GM18951 (cell line): ENCODE data around the gene MVB12B.

Experiments used
- POLR2A ChIP-seq: IDR thresholded peaks from 4 replicates; pipeline ENCODE4 v1.6.1; 2011; ENCODE audit warnings: mild to moderate bottlenecking; ENCODE audit not compliant: insufficient read length, insufficient read depth; ENCODE audit errors: extremely low read depth
- in situ Hi-C: fragments of 300-500 bp; cut with MboI; formaldehyde crosslinking; loops from one replicate; pipeline ENCODE4 v1.12.0; 2022; ENCODE audit warnings: low sequenced_read_pairs, mixed read lengths, inconsistent platforms; ENCODE audit not compliant: unreplicated experiment

The MVB12B gene

GRCh38 chr9:126506361-126507317, 180.0 kb downstream of the MVB12B start:
- in situ Hi-C loops, result no loop called here
- TF ChIP-seq POLR2A, result no peak

GRCh38 chr9:126507318-126508109, 180.9 kb downstream of the MVB12B start:
- in situ Hi-C loops, result no loop called here
- no peak for TF ChIP-seq POLR2A

GRCh38 chr9:126508171-126508591, 181.6 kb downstream of the MVB12B start:
- no peak for TF ChIP-seq POLR2A
- in situ Hi-C loops, result no loop called here

GRCh38 chr9:126508928-126509327, 182.3 kb downstream of the MVB12B start:
- no peak for TF ChIP-seq POLR2A
- in situ Hi-C loops, result no loop called here

- TF ChIP-seq POLR2A, result no peak
Observed at GRCh38 chr9:126509718-126510117, 183.1 kb downstream of the MVB12B start.

GRCh38 chr9:126510564-126510963, 183.9 kb downstream of the MVB12B start:
- in situ Hi-C loops, result no loop called here
- no peak for TF ChIP-seq POLR2A

More at GRCh38 chr9:126509718-126510117, 183.1 kb downstream of the MVB12B start:
- in situ Hi-C loops, result no loop called here

GRCh38 chr9:126511411-126511810, 184.8 kb downstream of the MVB12B start:
- TF ChIP-seq POLR2A, result no peak
- in situ Hi-C loops, result no loop called here

- in situ Hi-C loops, result no loop called here
- TF ChIP-seq POLR2A, result no peak
Observed at GRCh38 chr9:126513159-126514036, 186.8 kb downstream of the MVB12B start.

GRCh38 chr9:126514037-126514821, 187.6 kb downstream of the MVB12B start:
- in situ Hi-C loops, result no loop called here
- TF ChIP-seq POLR2A, result no peak

GRCh38 chr9:126515001-126515872, 188.6 kb downstream of the MVB12B start:
- TF ChIP-seq POLR2A, result no peak
- in situ Hi-C loops, result no loop called here

- no peak for TF ChIP-seq POLR2A
- in situ Hi-C loops, result no loop called here
Observed at GRCh38 chr9:126515873-126516505, 189.4 kb downstream of the MVB12B start.

GRCh38 chr9:126516561-126516935, 189.9 kb downstream of the MVB12B start:
- in situ Hi-C loops, result no loop called here
- TF ChIP-seq POLR2A, result no peak
